GM19240 (cell line): ENCODE data around the gene HTRA3.
A peak's percentile ranks its signal among the peaks of the same experiment; 100 is the strongest.

Experiments used
- DNase-seq: peaks from one replicate; pipeline ENCODE4 v3.0.0; 2011; ENCODE audit warnings: low spot score; ENCODE audit not compliant: insufficient read length

HTRA3 gene

GRCh38 chr4:8233672-8234484 is 35.7 kb upstream of the HTRA3 start:
- DNase-seq: no peak

- no peak for DNase-seq
Measured at GRCh38 chr4:8234715-8235114, 34.8 kb upstream of the HTRA3 start.

- DNase-seq: no peak
Measured at GRCh38 chr4:8235224-8235623, 34.3 kb upstream of the HTRA3 start.

- no peak for DNase-seq
Measured at GRCh38 chr4:8235686-8236085, 33.9 kb upstream of the HTRA3 start.

- DNase-seq: no peak
Measured at GRCh38 chr4:8236106-8236919, 33.2 kb upstream of the HTRA3 start.

GRCh38 chr4:8236920-8237195 is 32.7 kb upstream of the HTRA3 start:
- DNase-seq: no peak

GRCh38 chr4:8237256-8237989 is 32.1 kb upstream of the HTRA3 start:
- DNase-seq: no peak

GRCh38 chr4:8238036-8238511 is 31.5 kb upstream of the HTRA3 start:
- no peak for DNase-seq

GRCh38 chr4:8238515-8239053 is 31.0 kb upstream of the HTRA3 start:
- DNase-seq: no peak

- DNase-seq: no peak
Measured at GRCh38 chr4:8239226-8239625, 30.3 kb upstream of the HTRA3 start.

GRCh38 chr4:8239661-8240060 is 29.9 kb upstream of the HTRA3 start:
- no peak for DNase-seq

- no peak for DNase-seq
Measured at GRCh38 chr4:8240211-8241041, 29.1 kb upstream of the HTRA3 start.

GRCh38 chr4:8241211-8241779 is 28.3 kb upstream of the HTRA3 start:
- no peak for DNase-seq

- peak; percentile 97 for DNase-seq
Measured at GRCh38 chr4:8241895-8242696, 27.5 kb upstream of the HTRA3 start.

- no peak for DNase-seq
Measured at GRCh38 chr4:8242782-8243560, 26.6 kb upstream of the HTRA3 start.

- DNase-seq: no peak
Measured at GRCh38 chr4:8244001-8244757, 25.4 kb upstream of the HTRA3 start.

- no peak for DNase-seq
Measured at GRCh38 chr4:8244931-8245460, 24.6 kb upstream of the HTRA3 start.
